GM23248 (cell line): ENCODE data around the gene NACC1. TPM values are rescaled to one million over a fixed set of nuclear protein-coding genes. Genes with fewer than 3 reads are reported as not detected.

ENCODE experiments used
- DNase-seq: peaks from one replicate; pipeline ENCODE4 v3.0.0-alpha.2; 2015
- H2AFZ ChIP-seq: fragments of 200-600 bp; sonication (generic); 2 replicates; pipeline ENCODE4 v1.6.1; 2016; ENCODE audit warnings: antibody characterized with exemption
- H3F3A ChIP-seq: fragments of 200-600 bp; sonication (generic); 2 replicates; pipeline ENCODE4 v1.6.1; 2016; ENCODE audit warnings: mild to moderate bottlenecking, antibody characterized with exemption, mixed run types; ENCODE audit not compliant: insufficient read depth
- H3K27ac ChIP-seq: fragments of 200-600 bp; sonication (generic); 2 replicates; pipeline ENCODE4 v1.5.1; 2016; ENCODE audit warnings: mild to moderate bottlenecking
- H3K27me3 ChIP-seq: fragments of 200-600 bp; sonication (generic); replicated peaks from 2 replicates; pipeline ENCODE4 v1.6.1; 2016; ENCODE audit warnings: mild to moderate bottlenecking; ENCODE audit not compliant: insufficient read depth
- H3K36me3 ChIP-seq: fragments of 200-600 bp; sonication (generic); 2 replicates; pipeline ENCODE4 v1.6.1; 2016; ENCODE audit warnings: low read depth, mild to moderate bottlenecking
- H3K4me1 ChIP-seq: fragments of 200-600 bp; sonication (generic); 2 replicates; pipeline ENCODE4 v1.6.1; 2016; ENCODE audit warnings: mild to moderate bottlenecking; ENCODE audit not compliant: insufficient read depth
- H3K4me2 ChIP-seq: fragments of 200-600 bp; sonication (generic); one replicate; pipeline ENCODE4 v1.6.1; 2016; ENCODE audit warnings: mild to moderate bottlenecking; ENCODE audit not compliant: unreplicated experiment
- H3K4me3 ChIP-seq: fragments of 200-600 bp; sonication (generic); 2 replicates; pipeline ENCODE4 v1.5.1; 2016; ENCODE audit warnings: mild to moderate bottlenecking
- H3K79me2 ChIP-seq: fragments of 200-600 bp; sonication (generic); 2 replicates; pipeline ENCODE4 v1.6.1; 2016; ENCODE audit warnings: mild to moderate bottlenecking; ENCODE audit not compliant: insufficient read depth
- H3K9ac ChIP-seq: fragments of 200-600 bp; sonication (generic); 2 replicates; pipeline ENCODE4 v1.6.1; 2016; ENCODE audit warnings: mild to moderate bottlenecking
- H3K9me2 ChIP-seq: fragments of 200-600 bp; sonication (generic); 2 replicates; pipeline ENCODE4 v1.6.1; 2016; ENCODE audit warnings: mixed run types, mild to moderate bottlenecking, moderate library complexity; ENCODE audit not compliant: insufficient read depth
- H3K9me3 ChIP-seq: fragments of 200-600 bp; sonication (generic); one replicate; pipeline ENCODE4 v1.6.1; 2017; ENCODE audit warnings: low read depth
- H4K20me1 ChIP-seq: fragments of 200-600 bp; sonication (generic); 2 replicates; pipeline ENCODE4 v1.6.0; 2016; ENCODE audit not compliant: insufficient read depth
- EZH2 ChIP-seq: fragments of 200-600 bp; sonication (generic); IDR thresholded peaks from 2 replicates; pipeline ENCODE4 v1.6.1; 2018; ENCODE audit warnings: antibody characterized with exemption, mild to moderate bottlenecking; ENCODE audit not compliant: insufficient read depth, poor library complexity, severe bottlenecking
- EZH2phosphoT487 ChIP-seq: fragments of 200-600 bp; sonication (generic); IDR thresholded peaks from 2 replicates; pipeline ENCODE4 v1.6.1; 2018; ENCODE audit warnings: antibody characterized with exemption, moderate library complexity, mild to moderate bottlenecking, low read depth; ENCODE audit not compliant: insufficient read depth
- WGBS, 2 experiments: methylation state at CpG; one replicate each; pipeline ENCODE4 v1.1.6; 2015 to 2017; ENCODE audit warnings: low lambda C conversion rate in 2 of 2, low coverage in 1 of 2; ENCODE audit errors: missing lambda C conversion rate in 2 of 2; 5-methylcytosine and 5-hydroxymethylcytosine counted together
- in situ Hi-C: fragments of 300-500 bp; cut with MboI; formaldehyde crosslinking; loops from 2 replicates; pipeline ENCODE4 v1.15.0; 2020
- polyA plus RNA-seq: library from polyadenylated mRNA; unstranded; fragments of >200 nt; fragmentation: Nextera tagmentation; extraction: Ambion mirVana; gene quantifications from 2 replicates; pipeline ENCODE4 v1.2.1, GENCODE V29; 2016
- total RNA-seq: library from RNA; depleted of rRNA; stranded (reverse); fragments of >200 nt; shearing (Covaris generic); gene quantifications from 2 replicates; pipeline ENCODE4 v1.2.3, GENCODE V29; 2014

NACC1 gene
- total and polyA plus RNA-seq, 2 experiments from 2014 or later = 1.4 to 104 TPM

DNA sequence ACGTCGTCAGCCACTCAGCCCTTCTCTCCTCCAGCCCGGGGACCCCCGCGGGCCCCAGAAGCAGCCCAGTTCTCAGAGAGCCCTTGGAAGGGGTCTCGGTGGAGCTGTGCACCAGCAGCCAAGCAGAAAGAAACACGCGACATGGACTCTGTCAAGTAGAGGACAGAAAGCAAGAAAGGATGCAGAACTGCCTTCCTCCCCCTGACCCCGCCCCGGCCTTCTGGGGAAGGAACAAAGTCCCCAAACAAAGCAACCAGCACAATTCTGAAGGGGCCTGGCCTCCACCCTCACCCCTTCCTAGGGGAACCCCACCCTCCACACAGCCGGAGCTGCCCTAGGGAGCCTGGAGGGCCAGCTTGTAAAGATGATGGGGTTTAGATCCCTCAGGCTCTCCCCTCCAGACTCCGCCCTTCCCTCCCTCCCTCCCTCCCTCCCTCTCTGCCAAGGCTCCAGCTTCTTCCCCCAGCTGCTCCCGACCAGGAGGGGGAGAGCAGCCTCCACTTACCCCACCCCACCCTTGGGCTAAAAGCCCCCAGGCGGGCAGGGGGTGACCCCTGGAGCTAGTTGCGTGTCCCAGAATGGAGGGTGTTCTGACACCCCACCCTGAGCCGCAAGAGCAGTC, 23.2 kb upstream of the NACC1 start:
- Histone ChIP-seq H3K9ac (no peak overlapping the region), H4K20me1 (no peaks in the 10 kb centered on the region), H2AFZ (no peak overlapping the region), H3F3A (peaks cover 22% of the 10 kb centered on the region), H3K79me2 (peaks cover 21% of the 10 kb centered on the region), H3K9me2 (no peaks in the 10 kb centered on the region), H3K27me3 (no peaks in the 10 kb centered on the region), H3K4me1 (peaks cover 27% of the 10 kb centered on the region), H3K4me3 (no peak overlapping the region), H3K36me3 (peaks cover 3% of the 10 kb centered on the region; the same call in 1 of the 2 replicates), H3K27ac (no peak overlapping the region), H3K9me3 (no peaks in the 10 kb centered on the region), H3K4me2 (no peak overlapping the region)
- in situ Hi-C loops = loop anchor here (10.0 kb wide), 1 partner anchor 110 kb away; no protein-coding TSS in a partner anchor
- WGBS, 2 experiments = 51 to 55% methylated on average over 14 to 16 of the region's 16 CpGs
- no peak for DNase-seq
- no peak for TF ChIP-seq EZH2phosphoT487
- no peak for TF ChIP-seq EZH2

DNA sequence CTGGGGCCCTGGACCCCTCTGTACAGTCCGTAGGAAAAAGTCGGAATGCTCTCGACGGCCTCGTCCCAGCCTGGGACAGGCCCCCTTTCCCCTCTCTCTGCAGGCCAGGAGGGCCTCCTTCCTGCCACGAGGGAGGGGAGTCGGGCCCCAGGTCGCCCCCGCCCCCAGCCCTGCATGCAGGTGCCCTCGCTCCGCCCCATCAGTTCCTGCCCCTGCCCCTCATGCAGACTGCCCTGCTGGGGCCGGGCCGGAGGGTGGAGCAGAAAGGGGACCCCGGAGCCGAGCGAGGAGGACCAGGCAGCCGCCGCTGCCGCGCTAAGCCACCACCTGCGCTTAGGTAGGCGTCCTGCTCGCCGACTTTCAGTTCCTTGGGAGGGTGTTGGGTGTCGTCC, 22.7 kb upstream of the NACC1 start:
- 69 to 81% methylated on average over 18 to 25 of the region's 25 CpGs for WGBS, 2 experiments
- Histone ChIP-seq H3K4me3 (no peak overlapping the region), H3K4me1 (peaks cover 27% of the 10 kb centered on the region), H3K9me3 (no peaks in the 10 kb centered on the region), H2AFZ (no peak overlapping the region), H4K20me1 (no peaks in the 10 kb centered on the region), H3K9ac (no peak overlapping the region), H3K79me2 (peaks cover 21% of the 10 kb centered on the region), H3K9me2 (no peaks in the 10 kb centered on the region), H3K36me3 (peaks cover 3% of the 10 kb centered on the region; the same call in 1 of the 2 replicates), H3K27me3 (no peaks in the 10 kb centered on the region), H3K4me2 (no peak overlapping the region), H3F3A (peaks cover 18% of the 10 kb centered on the region), H3K27ac (no peak overlapping the region)
- TF ChIP-seq EZH2phosphoT487 (no peak), EZH2 (no peak)
- in situ Hi-C loops = loop anchor here (10.0 kb wide), 1 partner anchor 111 kb away; no protein-coding TSS in a partner anchor
- no peak for DNase-seq

GRCh38 chr19:13095934-13096927, 21.8 kb upstream of the NACC1 start:
- Histone ChIP-seq H3K9ac (peak overlapping the region; percentile 36; the same call in 1 of the 2 replicates), H3K4me2 (no peak overlapping the region), H3F3A (peaks cover 18% of the 10 kb centered on the region), H3K9me3 (no peaks in the 10 kb centered on the region), H2AFZ (no peak overlapping the region), H3K79me2 (peaks cover 21% of the 10 kb centered on the region), H3K4me3 (no peak overlapping the region), H3K4me1 (peaks cover 20% of the 10 kb centered on the region), H3K27ac (no peak overlapping the region), H3K9me2 (no peaks in the 10 kb centered on the region), H3K36me3 (peaks cover 3% of the 10 kb centered on the region; the same call in 1 of the 2 replicates), H3K27me3 (no peaks in the 10 kb centered on the region), H4K20me1 (no peaks in the 10 kb centered on the region)
- in situ Hi-C loops = loop anchor here (10.0 kb wide), 1 partner anchor 111 kb away; no protein-coding TSS in a partner anchor
- WGBS, 2 experiments = 66 to 70% methylated on average over 22 to 44 of the region's 44 CpGs
- TF ChIP-seq EZH2phosphoT487 (no peak), EZH2 (no peak)
- DNase-seq = no peak

- H2AFZ ChIP-seq = no peak overlapping the region
- H3K4me1 ChIP-seq = peaks cover 12% of the 10 kb centered on the region
- WGBS, 2 experiments = 28 to 37% methylated on average over 20 of the region's 20 CpGs
- no peaks in the 10 kb centered on the region for H3K9me3 ChIP-seq
- H3K9ac ChIP-seq = peak overlapping the region; percentile 36
- H3K36me3 ChIP-seq = peaks cover 3% of the 10 kb centered on the region; the same call in 1 of the 2 replicates
- no peaks in the 10 kb centered on the region for H3K27me3 ChIP-seq
- H3F3A ChIP-seq = peaks cover 21% of the 10 kb centered on the region
- H4K20me1 ChIP-seq = no peaks in the 10 kb centered on the region
- peak overlapping the region; percentile 19 for H3K4me2 ChIP-seq
- no peak for DNase-seq
- H3K4me3 ChIP-seq = no peak overlapping the region
- H3K79me2 ChIP-seq = peaks cover 17% of the 10 kb centered on the region
- in situ Hi-C loops = loop anchor here (10.0 kb wide), 1 partner anchor 112 kb away; no protein-coding TSS in a partner anchor
- TF ChIP-seq EZH2phosphoT487 (no peak), EZH2 (no peak)
- H3K27ac ChIP-seq = no peak overlapping the region
- no peaks in the 10 kb centered on the region for H3K9me2 ChIP-seq
Observed at GRCh38 chr19:13097033-13097462, 21.0 kb upstream of the NACC1 start.
